Measurements from ENCODE around the gene CHID1. TPM values are rescaled to one million over a fixed set of nuclear protein-coding genes. Genes with fewer than 3 reads are reported as not detected.

The CHID1 gene
- total and polyA plus RNA-seq, 2 experiments from 2014 or later, result 54.1 to 67.3 TPM

DNA sequence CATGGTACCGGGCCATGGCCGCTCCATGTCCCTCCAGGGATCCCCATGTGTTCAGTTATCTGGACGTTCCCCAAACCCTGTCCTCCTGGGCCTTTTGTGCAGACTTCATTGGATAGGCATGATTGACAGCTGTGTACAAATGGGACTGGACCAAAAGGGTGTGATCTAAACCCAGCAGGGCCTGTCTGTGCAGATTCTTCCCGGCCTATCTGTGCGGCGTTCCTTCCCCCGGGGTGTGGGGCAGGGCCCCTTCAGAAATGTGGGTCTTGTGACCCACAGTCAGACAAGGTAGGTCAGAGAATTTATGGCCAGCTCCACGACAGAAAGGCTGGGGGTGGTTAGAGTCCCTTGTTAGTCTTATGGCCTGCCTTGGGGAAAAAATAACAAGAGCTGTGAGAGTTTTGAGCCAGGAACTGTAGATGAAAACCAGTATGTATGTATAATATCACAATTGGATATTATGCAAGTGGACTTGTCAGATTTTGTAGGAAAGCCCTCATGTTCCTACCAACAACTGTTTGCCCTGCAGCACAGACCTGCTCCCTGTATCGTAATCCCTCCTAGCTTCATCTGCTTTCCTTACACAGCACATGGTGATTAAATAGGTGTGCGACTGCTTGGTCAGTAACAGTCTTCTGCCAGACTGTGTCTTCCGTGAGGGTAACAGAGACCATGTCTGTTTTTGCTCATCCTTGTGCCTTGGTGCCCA, 46.8 kb upstream of the CHID1 start:
- Histone ChIP-seq H3K27me3 (ENCODE audit: insufficient read depth) (no peaks in the 10 kb centered on the region), H3K79me2 (replicated peaks; ENCODE audit: insufficient read depth) (peaks cover 61% of the 10 kb centered on the region), H3K4me2 (no peak overlapping the region), H4K20me1 (replicated peaks; ENCODE audit: insufficient read depth) (peaks cover 12% of the 10 kb centered on the region), H3K36me3 (ENCODE audit: insufficient read depth) (no peaks in the 10 kb centered on the region), H3K27ac (ENCODE audit: low read depth) (no peak overlapping the region), H3F3A (replicated peaks; ENCODE audit: low read depth) (0 out of 2 replicates have a peak, but pooled peaks cover 5% of the 10 kb centered on the region), H3K9me2 (ENCODE audit: insufficient read depth) (no peaks in the 10 kb centered on the region), H3K4me1 (ENCODE audit: insufficient read depth) (peaks cover 15% of the 10 kb centered on the region), H2AFZ (no peak overlapping the region), H3K4me3 (no peak overlapping the region)
- DNase-seq (ENCODE audit: low spot score), result no peak
- no peak for ATAC-seq
- no peaks in the 10 kb centered on the region; the same call in 2 of the 3 replicates for H3K9me3 Mint-ChIP-seq
- TF ChIP-seq STAT1 (IDR thresholded peaks at IDR 0.05; ENCODE audit: unreplicated experiment) (no peak), CREB1 (CRISPR knock-in tag; IDR thresholded peaks at IDR 0.05; ENCODE audit: low read depth) (no peak), NANOG (IDR thresholded peaks at IDR 0.05; ENCODE audit: borderline replicate concordance) (no peak), ZNF114 (CRISPR knock-in tag; IDR thresholded peaks at IDR 0.05) (no peak), JUNB (IDR thresholded peaks at IDR 0.05; ENCODE audit: unreplicated experiment) (no peak)
- TF ChIP-seq, protein P1, sequence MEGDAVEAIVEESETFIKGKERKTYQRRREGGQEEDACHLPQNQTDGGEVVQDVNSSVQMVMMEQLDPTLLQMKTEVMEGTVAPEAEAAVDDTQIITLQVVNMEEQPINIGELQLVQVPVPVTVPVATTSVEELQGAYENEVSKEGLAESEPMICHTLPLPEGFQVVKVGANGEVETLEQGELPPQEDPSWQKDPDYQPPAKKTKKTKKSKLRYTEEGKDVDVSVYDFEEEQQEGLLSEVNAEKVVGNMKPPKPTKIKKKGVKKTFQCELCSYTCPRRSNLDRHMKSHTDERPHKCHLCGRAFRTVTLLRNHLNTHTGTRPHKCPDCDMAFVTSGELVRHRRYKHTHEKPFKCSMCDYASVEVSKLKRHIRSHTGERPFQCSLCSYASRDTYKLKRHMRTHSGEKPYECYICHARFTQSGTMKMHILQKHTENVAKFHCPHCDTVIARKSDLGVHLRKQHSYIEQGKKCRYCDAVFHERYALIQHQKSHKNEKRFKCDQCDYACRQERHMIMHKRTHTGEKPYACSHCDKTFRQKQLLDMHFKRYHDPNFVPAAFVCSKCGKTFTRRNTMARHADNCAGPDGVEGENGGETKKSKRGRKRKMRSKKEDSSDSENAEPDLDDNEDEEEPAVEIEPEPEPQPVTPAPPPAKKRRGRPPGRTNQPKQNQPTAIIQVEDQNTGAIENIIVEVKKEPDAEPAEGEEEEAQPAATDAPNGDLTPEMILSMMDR (conservative IDR thresholded peaks at IDR 0.05; ENCODE audit: low read depth in 2 of 2), result no peak
- TF ChIP-seq, protein P2, sequence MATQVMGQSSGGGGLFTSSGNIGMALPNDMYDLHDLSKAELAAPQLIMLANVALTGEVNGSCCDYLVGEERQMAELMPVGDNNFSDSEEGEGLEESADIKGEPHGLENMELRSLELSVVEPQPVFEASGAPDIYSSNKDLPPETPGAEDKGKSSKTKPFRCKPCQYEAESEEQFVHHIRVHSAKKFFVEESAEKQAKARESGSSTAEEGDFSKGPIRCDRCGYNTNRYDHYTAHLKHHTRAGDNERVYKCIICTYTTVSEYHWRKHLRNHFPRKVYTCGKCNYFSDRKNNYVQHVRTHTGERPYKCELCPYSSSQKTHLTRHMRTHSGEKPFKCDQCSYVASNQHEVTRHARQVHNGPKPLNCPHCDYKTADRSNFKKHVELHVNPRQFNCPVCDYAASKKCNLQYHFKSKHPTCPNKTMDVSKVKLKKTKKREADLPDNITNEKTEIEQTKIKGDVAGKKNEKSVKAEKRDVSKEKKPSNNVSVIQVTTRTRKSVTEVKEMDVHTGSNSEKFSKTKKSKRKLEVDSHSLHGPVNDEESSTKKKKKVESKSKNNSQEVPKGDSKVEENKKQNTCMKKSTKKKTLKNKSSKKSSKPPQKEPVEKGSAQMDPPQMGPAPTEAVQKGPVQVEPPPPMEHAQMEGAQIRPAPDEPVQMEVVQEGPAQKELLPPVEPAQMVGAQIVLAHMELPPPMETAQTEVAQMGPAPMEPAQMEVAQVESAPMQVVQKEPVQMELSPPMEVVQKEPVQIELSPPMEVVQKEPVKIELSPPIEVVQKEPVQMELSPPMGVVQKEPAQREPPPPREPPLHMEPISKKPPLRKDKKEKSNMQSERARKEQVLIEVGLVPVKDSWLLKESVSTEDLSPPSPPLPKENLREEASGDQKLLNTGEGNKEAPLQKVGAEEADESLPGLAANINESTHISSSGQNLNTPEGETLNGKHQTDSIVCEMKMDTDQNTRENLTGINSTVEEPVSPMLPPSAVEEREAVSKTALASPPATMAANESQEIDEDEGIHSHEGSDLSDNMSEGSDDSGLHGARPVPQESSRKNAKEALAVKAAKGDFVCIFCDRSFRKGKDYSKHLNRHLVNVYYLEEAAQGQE (IDR thresholded peaks at IDR 0.05; ENCODE audit: unreplicated experiment), result no peak
- TF ChIP-seq, protein P3, sequence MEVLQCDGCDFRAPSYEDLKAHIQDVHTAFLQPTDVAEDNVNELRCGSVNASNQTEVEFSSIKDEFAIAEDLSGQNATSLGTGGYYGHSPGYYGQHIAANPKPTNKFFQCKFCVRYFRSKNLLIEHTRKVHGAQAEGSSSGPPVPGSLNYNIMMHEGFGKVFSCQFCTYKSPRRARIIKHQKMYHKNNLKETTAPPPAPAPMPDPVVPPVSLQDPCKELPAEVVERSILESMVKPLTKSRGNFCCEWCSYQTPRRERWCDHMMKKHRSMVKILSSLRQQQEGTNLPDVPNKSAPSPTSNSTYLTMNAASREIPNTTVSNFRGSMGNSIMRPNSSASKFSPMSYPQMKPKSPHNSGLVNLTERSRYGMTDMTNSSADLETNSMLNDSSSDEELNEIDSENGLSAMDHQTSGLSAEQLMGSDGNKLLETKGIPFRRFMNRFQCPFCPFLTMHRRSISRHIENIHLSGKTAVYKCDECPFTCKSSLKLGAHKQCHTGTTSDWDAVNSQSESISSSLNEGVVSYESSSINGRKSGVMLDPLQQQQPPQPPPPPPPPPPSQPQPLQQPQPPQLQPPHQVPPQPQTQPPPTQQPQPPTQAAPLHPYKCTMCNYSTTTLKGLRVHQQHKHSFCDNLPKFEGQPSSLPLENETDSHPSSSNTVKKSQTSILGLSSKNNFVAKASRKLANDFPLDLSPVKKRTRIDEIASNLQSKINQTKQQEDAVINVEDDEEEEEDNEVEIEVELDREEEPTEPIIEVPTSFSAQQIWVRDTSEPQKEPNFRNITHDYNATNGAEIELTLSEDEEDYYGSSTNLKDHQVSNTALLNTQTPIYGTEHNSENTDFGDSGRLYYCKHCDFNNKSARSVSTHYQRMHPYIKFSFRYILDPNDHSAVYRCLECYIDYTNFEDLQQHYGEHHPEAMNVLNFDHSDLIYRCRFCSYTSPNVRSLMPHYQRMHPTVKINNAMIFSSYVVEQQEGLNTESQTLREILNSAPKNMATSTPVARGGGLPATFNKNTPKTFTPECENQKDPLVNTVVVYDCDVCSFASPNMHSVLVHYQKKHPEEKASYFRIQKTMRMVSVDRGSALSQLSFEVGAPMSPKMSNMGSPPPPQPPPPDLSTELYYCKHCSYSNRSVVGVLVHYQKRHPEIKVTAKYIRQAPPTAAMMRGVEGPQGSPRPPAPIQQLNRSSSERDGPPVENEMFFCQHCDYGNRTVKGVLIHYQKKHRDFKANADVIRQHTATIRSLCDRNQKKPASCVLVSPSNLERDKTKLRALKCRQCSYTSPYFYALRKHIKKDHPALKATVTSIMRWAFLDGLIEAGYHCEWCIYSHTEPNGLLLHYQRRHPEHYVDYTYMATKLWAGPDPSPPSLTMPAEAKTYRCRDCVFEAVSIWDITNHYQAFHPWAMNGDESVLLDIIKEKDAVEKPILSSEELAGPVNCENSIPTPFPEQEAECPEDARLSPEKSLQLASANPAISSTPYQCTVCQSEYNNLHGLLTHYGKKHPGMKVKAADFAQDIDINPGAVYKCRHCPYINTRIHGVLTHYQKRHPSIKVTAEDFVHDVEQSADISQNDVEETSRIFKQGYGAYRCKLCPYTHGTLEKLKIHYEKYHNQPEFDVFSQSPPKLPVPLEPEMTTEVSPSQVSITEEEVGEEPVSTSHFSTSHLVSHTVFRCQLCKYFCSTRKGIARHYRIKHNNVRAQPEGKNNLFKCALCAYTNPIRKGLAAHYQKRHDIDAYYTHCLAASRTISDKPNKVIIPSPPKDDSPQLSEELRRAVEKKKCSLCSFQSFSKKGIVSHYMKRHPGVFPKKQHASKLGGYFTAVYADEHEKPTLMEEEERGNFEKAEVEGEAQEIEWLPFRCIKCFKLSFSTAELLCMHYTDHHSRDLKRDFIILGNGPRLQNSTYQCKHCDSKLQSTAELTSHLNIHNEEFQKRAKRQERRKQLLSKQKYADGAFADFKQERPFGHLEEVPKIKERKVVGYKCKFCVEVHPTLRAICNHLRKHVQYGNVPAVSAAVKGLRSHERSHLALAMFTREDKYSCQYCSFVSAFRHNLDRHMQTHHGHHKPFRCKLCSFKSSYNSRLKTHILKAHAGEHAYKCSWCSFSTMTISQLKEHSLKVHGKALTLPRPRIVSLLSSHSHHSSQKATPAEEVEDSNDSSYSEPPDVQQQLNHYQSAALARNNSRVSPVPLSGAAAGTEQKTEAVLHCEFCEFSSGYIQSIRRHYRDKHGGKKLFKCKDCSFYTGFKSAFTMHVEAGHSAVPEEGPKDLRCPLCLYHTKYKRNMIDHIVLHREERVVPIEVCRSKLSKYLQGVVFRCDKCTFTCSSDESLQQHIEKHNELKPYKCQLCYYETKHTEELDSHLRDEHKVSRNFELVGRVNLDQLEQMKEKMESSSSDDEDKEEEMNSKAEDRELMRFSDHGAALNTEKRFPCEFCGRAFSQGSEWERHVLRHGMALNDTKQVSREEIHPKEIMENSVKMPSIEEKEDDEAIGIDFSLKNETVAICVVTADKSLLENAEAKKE (CRISPR knock-in tag; IDR thresholded peaks at IDR 0.05), result no peak
- no peak overlapping the region for H3K27ac Mint-ChIP-seq
- peaks cover 6% of the 10 kb centered on the region for H3K27me3 Mint-ChIP-seq (ENCODE audit: insufficient read depth, low read depth, poor library complexity)
- peaks cover 37% of the 10 kb centered on the region for H3K4me1 Mint-ChIP-seq
- peaks cover 28% of the 10 kb centered on the region for H3K36me3 Mint-ChIP-seq (ENCODE audit: low read depth)
- H3K4me3 Mint-ChIP-seq, result no peak overlapping the region

All from GM23338 (cell line).